ENCODE data around the gene NAGS. TPM values are rescaled to one million over a fixed set of nuclear protein-coding genes. Genes with fewer than 3 reads are reported as not detected.

NAGS gene
- total and polyA plus RNA-seq, 2 donors (not counting 1 experiment from before 2014, with no cell fraction given): 0.66 to 2.2 TPM

DNA sequence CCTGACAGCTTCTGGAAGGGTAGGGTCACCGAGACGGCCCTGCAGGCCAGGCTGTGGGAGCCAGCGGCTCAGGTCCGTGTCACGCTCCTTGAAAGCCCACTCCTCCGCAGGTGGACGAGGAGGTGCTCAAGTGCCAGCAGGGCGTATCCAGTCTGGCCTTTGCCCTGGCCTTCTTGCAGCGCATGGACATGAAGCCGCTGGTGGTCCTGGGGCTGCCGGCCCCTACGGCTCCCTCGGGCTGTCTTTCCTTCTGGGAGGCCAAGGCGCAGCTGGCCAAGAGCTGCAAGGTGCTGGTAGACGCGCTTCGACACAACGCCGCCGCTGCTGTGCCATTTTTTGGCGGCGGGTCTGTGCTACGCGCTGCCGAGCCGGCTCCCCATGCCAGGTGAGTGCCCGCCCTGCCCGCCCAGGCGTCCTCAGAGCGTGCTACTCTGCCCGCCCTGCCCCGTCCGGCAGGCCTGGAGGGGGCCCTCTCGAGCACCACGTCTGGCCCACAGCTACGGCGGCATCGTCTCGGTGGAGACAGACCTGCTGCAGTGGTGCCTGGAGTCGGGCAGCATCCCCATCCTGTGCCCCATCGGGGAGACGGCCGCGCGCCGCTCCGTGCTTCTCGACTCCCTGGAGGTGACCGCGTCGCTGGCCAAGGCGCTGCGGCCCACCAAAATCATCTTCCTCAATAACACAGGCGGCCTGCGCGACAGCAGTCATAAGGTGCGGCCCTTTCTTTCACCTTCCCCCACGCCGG is 1.3 kb downstream of the NAGS start:
- Mint-ChIP-seq H3K27ac (peak overlapping the region; percentile 68), H3K27me3 (peaks cover 16% of the 10 kb centered on the region), H3K9me3 (ENCODE audit: insufficient read depth) (no peaks in the 10 kb centered on the region), H3K4me3 (peak overlapping the region; percentile 95), H3K4me1 (peaks cover 33% of the 10 kb centered on the region)
- ChIA-PET CTCF (interaction anchor here (0.7 to 1.0 kb wide), 3 partner anchors 9 to 62 kb away, joined by 3 read pairs; partner anchors contain the start of gene TMEM101), POLR2A (interaction anchor here (0.8 kb wide), 1 partner anchor 117 kb away, joined by 3 read pairs; no protein-coding TSS in a partner anchor)
- no peak overlapping the region for H3K27ac ChIP-seq (ENCODE audit: low read length in 2 of 2)
- DNase-seq (peak; percentile 68), ATAC-seq (ENCODE audit: low read depth) (peak; percentile 29)
- 8% methylated on average over 56 of the region's 59 CpGs for WGBS (ENCODE audit: insufficient coverage)
- no peaks in the 10 kb centered on the region for H4K20me1 ChIP-seq (ENCODE audit: control insufficient read depth, insufficient read depth, low read length, poor library complexity, severe bottlenecking)
- H3K9ac ChIP-seq (ENCODE audit: low read length): peak overlapping the region; percentile 80
- peaks cover 0 to 28% (median 11%) of the 10 kb centered on the region in 4 experiments for H3K27me3 ChIP-seq (replicated peaks in 1 of 4; ENCODE audit: control extremely low read depth in 1 of 4, control insufficient read depth in 3 of 4, insufficient read depth in 4 of 4, low read length in 3 of 4)
- intact Hi-C loops (cut with micrococcal nuclease): loop anchor here (1.0 to 5.0 kb wide), 6 partner anchors 9 to 1142 kb away; partner anchors contain the start of genes DHX8, HEXIM1, LSM12 and TMEM101
- H3K4me1 ChIP-seq (ENCODE audit: control insufficient read depth in 2 of 2, insufficient read depth in 2 of 2, low read length in 2 of 2): peaks cover 37 to 42% of the 10 kb centered on the region in 2 donors
- TF ChIP-seq, protein P1, sequence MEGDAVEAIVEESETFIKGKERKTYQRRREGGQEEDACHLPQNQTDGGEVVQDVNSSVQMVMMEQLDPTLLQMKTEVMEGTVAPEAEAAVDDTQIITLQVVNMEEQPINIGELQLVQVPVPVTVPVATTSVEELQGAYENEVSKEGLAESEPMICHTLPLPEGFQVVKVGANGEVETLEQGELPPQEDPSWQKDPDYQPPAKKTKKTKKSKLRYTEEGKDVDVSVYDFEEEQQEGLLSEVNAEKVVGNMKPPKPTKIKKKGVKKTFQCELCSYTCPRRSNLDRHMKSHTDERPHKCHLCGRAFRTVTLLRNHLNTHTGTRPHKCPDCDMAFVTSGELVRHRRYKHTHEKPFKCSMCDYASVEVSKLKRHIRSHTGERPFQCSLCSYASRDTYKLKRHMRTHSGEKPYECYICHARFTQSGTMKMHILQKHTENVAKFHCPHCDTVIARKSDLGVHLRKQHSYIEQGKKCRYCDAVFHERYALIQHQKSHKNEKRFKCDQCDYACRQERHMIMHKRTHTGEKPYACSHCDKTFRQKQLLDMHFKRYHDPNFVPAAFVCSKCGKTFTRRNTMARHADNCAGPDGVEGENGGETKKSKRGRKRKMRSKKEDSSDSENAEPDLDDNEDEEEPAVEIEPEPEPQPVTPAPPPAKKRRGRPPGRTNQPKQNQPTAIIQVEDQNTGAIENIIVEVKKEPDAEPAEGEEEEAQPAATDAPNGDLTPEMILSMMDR (IDR thresholded peaks at IDR 0.05): no peak
- no peak for TF ChIP-seq EZH2 (IDR thresholded peaks at IDR 0.05; ENCODE audit: borderline replicate concordance, insufficient read depth, low read depth, low read length, poor library complexity, severe bottlenecking)
- peaks cover 0 to 19% (median 0%) of the 10 kb centered on the region in 3 donors for H3K9me3 ChIP-seq (ENCODE audit: control extremely low read depth in 1 of 3, control insufficient read depth in 2 of 3, insufficient read depth in 1 of 3, low read length in 2 of 3)
- H3K4me3 ChIP-seq (ENCODE audit: control extremely low read depth in 1 of 5, extremely low read depth in 1 of 5, insufficient read depth in 1 of 5, low read depth in 2 of 5, low read length in 4 of 5): peak overlapping the region; percentile 53 to 84 (median 77)
- H3K36me3 ChIP-seq (replicated peaks in 1 of 2; ENCODE audit: control extremely low read depth in 1 of 2, control insufficient read depth in 1 of 2, extremely low read depth in 1 of 2, insufficient read depth in 2 of 2, low read length in 1 of 2): no peaks in the 10 kb centered on the region
- peaks cover 14% of the 10 kb centered on the region for H3K79me2 ChIP-seq (ENCODE audit: control insufficient read depth, insufficient read depth, low read length)
- H2AFZ ChIP-seq (ENCODE audit: insufficient read depth, low read depth, low read length, poor library complexity, severe bottlenecking): peak overlapping the region; percentile 90
- H3K4me2 ChIP-seq (replicated peaks; ENCODE audit: low read depth, low read length, poor library complexity, severe bottlenecking): peak overlapping the region; percentile 100

DNA sequence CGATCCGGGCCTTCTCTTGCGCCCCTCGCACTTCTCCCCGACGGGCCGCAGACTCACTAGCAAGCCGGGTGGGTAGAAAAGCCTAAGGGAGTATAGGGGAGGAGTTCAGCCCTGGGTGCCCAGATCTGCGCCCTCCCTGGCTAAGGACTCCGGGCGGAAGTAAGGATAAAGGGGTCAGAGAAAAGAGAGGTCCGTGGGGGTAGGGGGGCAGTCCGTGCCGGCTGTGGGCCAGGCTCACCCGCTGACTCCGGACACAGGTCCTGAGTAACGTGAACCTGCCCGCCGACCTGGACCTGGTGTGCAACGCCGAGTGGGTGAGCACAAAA is 1.8 kb downstream of the NAGS start:
- Histone ChIP-seq H3K79me2 (ENCODE audit: control insufficient read depth, insufficient read depth, low read length) (peaks cover 18% of the 10 kb centered on the region), H4K20me1 (ENCODE audit: control insufficient read depth, insufficient read depth, low read length, poor library complexity, severe bottlenecking) (no peaks in the 10 kb centered on the region), H3K36me3 (replicated peaks in 1 of 2; ENCODE audit: control extremely low read depth in 1 of 2, control insufficient read depth in 1 of 2, extremely low read depth in 1 of 2, insufficient read depth in 2 of 2, low read length in 1 of 2) (no peaks in the 10 kb centered on the region), H3K4me2 (replicated peaks; ENCODE audit: low read depth, low read length, poor library complexity, severe bottlenecking) (peak overlapping the region; percentile 100), H3K9me3 (ENCODE audit: control extremely low read depth in 1 of 3, control insufficient read depth in 2 of 3, insufficient read depth in 1 of 3, low read length in 2 of 3) (peaks cover 0 to 19% (median 0%) of the 10 kb centered on the region in 3 donors), H3K4me3 (ENCODE audit: control extremely low read depth in 1 of 5, extremely low read depth in 1 of 5, insufficient read depth in 1 of 5, low read depth in 2 of 5, low read length in 4 of 5) (peak overlapping the region; percentile 53 to 84 (median 77)), H2AFZ (ENCODE audit: insufficient read depth, low read depth, low read length, poor library complexity, severe bottlenecking) (peak overlapping the region; percentile 90), H3K9ac (ENCODE audit: low read length) (peak overlapping the region; percentile 80), H3K4me1 (ENCODE audit: control insufficient read depth in 2 of 2, insufficient read depth in 2 of 2, low read length in 2 of 2) (peaks cover 37 to 42% of the 10 kb centered on the region in 2 donors), H3K27ac (ENCODE audit: low read length in 2 of 2) (no peak overlapping the region), H3K27me3 (replicated peaks in 1 of 4; ENCODE audit: control extremely low read depth in 1 of 4, control insufficient read depth in 3 of 4, insufficient read depth in 4 of 4, low read length in 3 of 4) (peaks cover 0 to 28% (median 11%) of the 10 kb centered on the region in 4 experiments)
- Mint-ChIP-seq H3K4me1 (peaks cover 33% of the 10 kb centered on the region), H3K27me3 (peaks cover 16% of the 10 kb centered on the region), H3K4me3 (peak overlapping the region; percentile 95), H3K27ac (peak overlapping the region; percentile 68), H3K9me3 (ENCODE audit: insufficient read depth) (no peaks in the 10 kb centered on the region)
- CTCF ChIA-PET: interaction anchor here (0.8 kb wide), 1 partner anchor 9 kb away, joined by 3 read pairs; the partner anchor contains the start of gene TMEM101
- intact Hi-C loops (cut with micrococcal nuclease): loop anchor here (1.0 to 5.0 kb wide), 6 partner anchors 8 to 1141 kb away; partner anchors contain the start of genes DHX8, HEXIM1, LSM12 and TMEM101
- ATAC-seq (ENCODE audit: low read depth) (peak; percentile 5), DNase-seq (no peak)
- 2% methylated on average over 14 of the region's 21 CpGs for WGBS (ENCODE audit: insufficient coverage)
- TF ChIP-seq EZH2 (IDR thresholded peaks at IDR 0.05; ENCODE audit: borderline replicate concordance, insufficient read depth, low read depth, low read length, poor library complexity, severe bottlenecking): no peak
- TF ChIP-seq, protein P1 (IDR thresholded peaks at IDR 0.05): no peak
- POLR2A ChIA-PET: interaction anchor here (0.6 to 0.8 kb wide), 2 partner anchors 35 to 116 kb away, joined by 3 to 6 read pairs; no protein-coding TSS in a partner anchor

Data from B cell (primary cell).